HG03064 (cell line): ENCODE results near the gene C1orf115.
"Not testable (repeated sequence)": the region's sequence is repeated elsewhere in the genome, so short reads cannot be mapped to it uniquely, and the experiment has no call there.

ENCODE experiments used
- ATAC-seq: cut with Tn5 transposase; IDR thresholded peaks from one replicate; pipeline ENCODE4 v1.9.1; 2021; ENCODE audit warnings: low read depth; ENCODE audit not compliant: unreplicated experiment

The C1orf115 gene

DNA sequence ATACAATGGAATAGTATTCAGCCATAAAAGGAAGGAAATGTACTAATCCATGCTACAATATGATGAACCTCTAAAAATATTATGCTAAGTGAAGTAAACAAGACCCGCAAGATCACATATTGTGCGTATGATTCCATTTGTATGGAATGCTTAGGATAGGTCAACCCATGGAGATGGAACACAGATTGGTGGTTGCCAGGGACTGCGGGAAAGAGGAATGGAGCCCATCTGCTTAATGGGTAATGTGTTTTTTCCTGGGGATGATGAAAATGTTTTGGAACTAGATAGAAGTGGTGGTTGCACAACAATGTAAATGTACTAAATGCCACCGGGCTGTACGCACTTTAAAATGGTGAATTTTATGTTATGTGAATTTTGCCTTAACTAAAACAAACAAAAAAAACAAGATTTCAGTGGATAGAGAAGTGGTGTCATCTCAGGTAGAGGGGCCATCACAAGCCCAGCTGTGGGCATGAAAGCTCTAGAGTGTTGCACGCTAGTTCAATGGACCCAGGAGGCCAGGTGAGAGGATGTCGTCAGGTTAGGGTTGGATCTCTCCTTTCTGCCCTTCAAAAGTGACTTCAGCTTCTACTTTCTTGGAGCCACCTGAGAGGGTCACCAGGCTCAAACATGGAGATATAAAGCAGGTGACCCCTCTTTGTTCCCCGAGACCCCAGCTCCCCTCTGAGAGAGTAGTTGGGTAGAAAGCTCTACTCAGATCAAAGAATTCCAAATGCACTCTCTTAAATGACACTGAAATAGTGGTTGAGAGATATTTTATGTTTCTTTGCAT is 2.5 kb downstream of the C1orf115 start:
- no peak for ATAC-seq

GRCh38 chr1:220694866-220695382 is 4.8 kb downstream of the C1orf115 start:
- ATAC-seq = no peak

GRCh38 chr1:220695426-220695825 is 5.3 kb downstream of the C1orf115 start:
- ATAC-seq = no peak

DNA sequence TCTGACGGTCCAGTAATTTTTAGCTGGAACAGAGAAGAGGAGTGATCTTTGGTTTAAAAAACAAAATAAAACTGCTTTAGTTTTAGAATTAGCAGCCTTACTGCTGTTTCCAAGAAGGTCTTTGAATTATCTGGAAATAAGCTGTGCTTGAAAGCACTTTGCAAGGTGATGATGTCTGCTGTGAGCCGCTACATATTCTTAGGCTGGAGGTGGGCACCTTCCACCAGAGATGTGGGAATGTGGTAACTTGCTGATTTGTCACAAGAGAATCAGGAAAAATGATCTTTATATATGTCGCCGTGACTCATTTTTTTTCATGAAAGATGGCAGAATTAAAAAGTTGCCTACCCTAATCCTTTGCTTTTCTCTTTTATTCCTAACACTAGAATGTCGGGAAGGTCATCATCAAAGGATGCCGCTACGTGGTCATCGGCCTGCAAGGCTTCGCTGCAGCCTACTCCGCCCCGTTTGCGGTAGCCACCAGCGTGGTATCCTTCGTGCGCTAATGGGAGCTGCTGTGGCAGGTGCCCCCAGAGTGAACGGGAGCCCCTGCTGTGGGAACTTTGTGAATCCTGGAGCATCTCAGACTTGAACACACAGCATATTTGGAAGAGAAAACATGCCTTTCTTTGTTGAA is 6.2 kb downstream of the C1orf115 start:
- no peak for ATAC-seq

DNA sequence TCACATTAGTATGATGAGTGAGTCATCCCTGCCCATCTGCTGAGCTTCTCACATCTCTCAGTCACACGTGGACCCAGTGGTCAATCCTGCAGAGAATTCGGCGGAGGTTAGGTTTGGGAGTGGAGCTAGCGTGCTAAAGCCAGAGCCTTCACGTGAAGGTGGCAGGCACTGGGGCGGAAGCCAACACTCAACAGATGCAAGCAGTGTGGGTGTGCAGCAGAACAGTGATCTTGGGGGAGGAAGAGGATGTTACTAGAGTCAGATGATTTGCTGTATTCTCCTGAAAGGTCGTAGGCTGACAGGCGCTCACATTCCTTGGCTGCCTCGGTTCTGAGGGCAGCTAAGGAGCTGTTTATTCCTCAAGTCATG is 6.7 kb downstream of the C1orf115 start:
- no peak for ATAC-seq

DNA sequence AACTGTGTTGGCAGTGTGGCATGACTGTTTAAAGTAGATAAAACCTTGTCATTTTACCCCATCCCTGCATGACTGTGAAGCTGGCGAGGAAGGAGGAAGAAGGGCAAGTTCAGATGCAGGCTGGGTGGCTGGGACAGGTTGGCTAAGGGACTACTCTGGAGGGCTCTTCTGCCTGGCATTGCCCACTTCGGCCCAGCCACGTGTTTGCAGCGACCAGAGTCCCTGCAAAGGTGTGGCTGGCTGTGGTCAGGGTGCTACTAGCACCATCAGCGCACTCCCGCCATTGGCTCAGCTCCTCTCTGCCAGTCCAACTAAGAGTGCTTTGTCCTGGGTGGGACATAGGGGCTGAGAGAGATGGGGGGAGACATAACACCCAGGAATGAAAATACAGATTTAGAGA is 7.2 kb downstream of the C1orf115 start:
- no peak for ATAC-seq

DNA sequence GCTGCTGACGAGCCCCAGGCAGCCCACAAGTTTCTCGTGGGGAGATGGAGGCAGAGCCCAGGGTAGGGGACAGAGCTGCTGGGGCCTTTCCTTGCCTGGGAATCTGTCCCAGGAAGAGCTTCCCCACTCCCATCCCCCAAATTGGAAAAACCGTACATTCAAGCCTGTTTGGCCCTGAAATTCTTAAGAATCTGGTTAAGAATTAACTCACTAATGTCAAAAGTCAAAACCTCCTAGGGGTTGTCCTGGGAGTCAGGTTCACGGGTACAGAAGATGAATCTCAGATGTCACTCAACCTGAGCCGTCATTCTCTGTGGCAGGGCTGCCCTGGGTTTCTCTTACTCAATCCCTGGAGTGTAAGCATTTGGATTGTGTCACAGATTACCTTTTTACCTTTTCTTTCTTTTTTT is 8.4 kb downstream of the C1orf115 start:
- no peak for ATAC-seq

- ATAC-seq = no peak
These were observed 8.9 kb downstream of the C1orf115 start for GRCh38 chr1:220699044-220699443.

DNA sequence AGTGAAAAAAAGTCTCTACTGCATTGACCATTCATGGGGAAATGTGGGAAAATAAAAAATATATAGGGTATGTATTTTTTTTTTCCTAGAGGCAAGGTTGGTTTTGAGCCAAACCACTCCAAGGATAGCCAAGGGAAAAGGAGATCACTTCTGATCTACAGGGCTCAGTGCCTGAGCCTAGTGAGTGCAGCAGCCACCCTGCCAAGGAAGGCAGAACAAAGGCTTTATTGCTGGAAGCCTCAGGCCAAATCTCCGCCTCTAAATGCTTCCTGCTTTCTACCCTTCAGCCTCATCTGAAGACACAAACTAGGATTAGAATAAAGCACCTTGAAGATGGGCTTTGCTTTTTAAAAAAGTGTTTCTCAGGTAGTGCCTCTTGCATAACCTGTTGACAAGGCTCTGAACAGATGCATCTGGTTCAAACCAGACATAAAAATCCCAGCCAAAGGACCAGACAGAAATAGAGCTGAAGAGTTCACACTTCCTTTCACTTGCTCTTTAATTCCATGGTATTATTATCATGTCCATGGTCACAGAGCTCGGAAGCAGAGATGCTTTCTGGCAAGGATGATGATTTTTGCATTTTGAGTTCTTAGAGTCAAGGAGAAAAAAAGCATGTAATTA is 10.5 kb downstream of the C1orf115 start:
- no peak for ATAC-seq

DNA sequence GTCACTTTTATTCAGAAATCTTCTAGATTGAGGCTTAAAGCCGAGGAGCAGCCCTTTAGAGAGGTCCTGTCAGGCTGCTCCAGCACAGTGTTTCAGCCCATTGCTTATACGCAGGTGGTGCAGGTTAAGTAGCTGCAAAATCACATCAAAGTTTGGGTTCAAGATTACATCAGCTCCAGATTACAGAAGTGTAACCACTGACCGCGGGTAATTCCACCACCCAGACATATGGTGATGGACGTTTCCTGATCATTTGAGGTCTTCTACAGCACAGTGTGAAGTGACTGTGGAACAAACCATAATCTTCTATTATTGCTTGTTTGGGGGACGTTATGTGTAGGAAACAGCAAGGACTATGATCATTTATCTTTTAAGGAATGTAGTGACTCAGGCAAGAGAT is 11.8 kb downstream of the C1orf115 start:
- no peak for ATAC-seq

DNA sequence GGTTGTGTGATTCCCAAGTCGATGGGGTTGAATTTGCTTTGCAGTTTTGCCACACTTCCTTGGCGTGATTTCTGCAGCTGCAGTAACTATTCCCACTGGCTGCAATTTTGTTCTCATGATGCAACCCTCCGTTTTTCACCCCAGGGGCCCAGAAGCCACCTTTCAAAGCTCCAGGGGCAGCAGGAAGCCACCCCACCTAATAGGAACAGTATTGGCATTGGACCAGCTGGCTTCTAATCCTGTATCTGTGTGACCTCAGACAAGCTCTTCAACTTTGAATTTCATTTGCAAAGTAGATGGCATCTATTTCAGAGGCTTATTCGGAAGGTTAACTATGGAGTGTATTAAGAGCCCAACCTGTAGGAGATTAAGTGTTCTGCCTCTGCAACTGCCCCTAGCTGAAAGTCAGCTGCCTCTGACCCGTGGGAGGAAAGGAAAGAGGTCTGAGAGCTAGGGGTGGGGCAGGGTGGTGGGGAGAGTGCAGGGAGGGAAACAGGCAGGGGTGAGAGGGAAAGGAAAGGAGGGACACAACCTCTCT is 12.6 kb downstream of the C1orf115 start:
- no peak for ATAC-seq

GRCh38 chr1:220703305-220703704 is 13.1 kb downstream of the C1orf115 start:
- ATAC-seq = no peak

- ATAC-seq = no peak
These were observed 15.6 kb downstream of the C1orf115 start for GRCh38 chr1:220705782-220706181.

GRCh38 chr1:220706480-220706879 is 16.3 kb downstream of the C1orf115 start:
- no peak for ATAC-seq

- ATAC-seq = no peak
These were observed 17.0 kb downstream of the C1orf115 start for GRCh38 chr1:220707160-220707559.

DNA sequence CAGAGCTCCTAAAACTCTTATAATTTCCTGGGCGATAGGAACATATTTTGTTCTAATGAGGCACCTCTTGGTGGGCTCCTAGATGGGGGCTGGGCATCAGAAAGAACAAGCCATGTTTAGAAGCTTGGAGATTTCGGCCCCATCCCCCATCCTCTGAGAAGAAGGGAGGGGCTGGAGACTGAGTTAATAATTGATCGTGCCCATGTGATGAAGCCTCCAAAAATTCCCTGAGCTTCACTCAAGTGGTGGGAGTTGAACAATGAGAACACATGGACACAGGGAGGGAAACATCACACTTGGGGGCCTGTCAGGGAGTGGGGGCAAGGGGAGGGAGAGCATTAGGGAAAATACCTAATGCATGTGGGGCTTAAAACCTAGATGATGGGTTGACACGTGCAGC is 18.1 kb downstream of the C1orf115 start:
- no peak for ATAC-seq

DNA sequence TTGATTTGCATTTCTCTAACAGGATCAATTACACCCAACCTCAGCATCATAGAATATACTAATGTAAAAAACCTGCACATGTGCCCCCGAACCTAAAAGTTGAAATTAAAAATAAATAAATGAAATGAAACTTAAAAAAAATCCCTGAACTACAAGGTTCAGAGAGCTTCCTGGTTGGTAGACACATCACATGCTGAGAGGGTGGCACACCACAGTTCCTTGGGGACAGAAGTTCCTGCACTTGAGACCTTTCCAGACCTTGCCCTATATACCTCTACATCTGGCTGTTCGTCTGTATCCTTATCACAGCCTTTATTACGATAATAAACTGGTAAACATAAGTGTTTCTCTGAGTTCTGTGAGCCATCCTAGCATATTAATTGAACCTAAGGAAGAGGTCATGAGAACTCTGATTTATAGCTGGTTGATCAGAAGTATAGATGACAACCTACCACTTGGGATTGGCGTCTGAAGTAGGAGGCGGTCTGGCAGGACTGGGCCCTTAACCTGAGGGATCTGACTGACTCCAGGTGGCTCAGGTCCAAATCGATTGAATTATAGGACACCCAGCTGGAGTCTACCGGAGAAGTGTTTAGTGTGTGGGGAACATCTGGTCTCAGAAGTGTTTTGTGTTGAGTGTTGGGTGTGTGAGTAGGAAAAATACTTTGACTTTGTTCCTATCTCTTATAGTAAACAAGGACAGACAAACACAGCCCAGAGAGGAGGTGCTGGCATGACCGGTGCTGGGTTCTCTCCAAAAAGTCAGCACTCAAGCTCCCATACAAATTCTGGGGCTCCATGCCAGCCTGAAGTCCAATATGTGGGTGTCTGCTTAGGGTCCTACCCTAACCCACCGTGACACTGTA is 19.0 kb downstream of the C1orf115 start:
- ATAC-seq = no peak

DNA sequence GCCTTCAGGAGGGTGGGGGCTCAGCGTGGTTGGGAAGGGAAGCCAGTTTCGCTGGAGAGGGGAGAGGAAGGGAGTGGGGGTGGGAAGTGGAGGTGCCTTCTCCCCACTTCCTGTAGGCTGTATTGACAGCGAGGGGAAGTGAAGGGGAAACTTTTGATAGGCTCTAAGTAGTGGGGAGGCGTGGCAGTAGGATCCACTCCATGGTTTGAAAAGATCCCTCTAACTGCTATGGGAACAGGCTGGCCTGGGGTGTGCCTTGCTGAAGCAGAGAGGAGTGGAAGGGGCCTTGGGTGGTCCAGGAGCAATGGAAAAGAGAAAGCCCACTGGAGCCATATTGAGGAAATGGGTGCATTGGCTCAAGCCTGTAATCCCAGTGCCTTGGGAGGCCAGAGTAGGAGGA is 20.2 kb downstream of the C1orf115 start:
- no peak for ATAC-seq

DNA sequence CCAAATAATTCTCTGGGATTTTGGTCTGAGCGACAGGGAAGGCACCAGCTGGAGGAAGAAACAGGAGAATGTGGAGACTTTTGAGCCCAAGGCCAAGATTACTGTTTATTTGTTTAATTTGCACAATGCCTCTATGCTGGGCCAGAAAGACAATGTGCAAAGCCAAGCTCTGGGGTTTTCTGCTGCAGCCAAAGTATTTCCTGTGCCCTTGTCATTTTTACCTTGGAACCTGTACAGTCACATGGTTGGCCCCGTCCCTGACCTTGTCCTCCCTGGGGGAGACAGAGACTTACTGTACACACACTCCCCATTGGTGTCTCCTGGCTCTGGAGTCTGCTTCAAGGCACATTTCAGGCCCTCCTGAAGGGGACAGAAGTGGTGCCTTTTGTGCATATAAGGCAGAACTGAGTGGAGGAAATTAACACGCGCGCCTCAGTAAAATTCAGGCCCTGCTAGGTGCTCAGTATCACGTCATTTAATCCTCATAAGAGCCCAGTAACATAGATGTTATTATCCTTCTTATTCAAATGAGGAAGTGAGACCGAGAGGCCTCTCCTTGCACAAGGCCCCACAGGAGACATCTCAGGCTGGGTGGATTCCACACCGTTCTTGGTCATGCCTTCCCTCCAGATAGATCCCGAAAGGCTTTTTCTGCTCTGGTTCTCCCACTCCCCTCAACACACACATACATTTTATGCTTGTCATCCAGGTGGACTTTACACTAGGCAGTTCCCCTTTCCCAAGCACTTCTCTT is 21.1 kb downstream of the C1orf115 start:
- no peak for ATAC-seq

- ATAC-seq = not testable (repeated sequence)
These were observed 25.8 kb downstream of the C1orf115 start for GRCh38 chr1:220715986-220716385.
